ENCODE measurements around the gene CHAT. TPM values are rescaled to one million over a fixed set of nuclear protein-coding genes. Genes with fewer than 3 reads are reported as not detected.

Gene CHAT
- polyA plus RNA-seq, 2 of the 4 experiments (the other 2 are of a cell fraction) = not detected

DNA sequence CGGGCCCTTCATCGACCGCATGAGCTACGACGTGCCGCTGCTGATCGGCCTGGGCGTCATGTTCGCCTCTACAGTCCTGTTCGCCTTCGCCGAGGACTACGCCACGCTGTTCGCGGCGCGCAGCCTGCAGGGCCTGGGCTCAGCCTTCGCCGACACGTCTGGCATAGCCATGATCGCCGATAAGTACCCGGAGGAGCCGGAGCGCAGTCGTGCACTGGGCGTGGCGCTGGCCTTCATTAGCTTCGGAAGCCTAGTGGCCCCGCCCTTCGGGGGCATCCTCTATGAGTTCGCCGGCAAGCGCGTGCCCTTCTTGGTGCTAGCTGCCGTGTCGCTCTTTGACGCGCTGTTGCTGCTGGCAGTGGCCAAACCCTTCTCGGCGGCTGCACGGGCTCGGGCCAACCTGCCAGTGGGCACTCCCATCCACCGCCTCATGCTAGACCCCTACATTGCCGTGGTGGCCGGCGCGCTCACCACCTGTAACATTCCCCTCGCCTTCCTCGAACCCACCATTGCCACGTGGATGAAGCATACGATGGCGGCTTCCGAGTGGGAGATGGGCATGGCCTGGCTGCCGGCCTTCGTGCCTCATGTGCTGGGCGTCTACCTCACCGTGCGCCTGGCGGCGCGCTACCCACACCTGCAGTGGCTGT is 2.5 kb upstream of the CHAT start:
- H3K4me2 ChIP-seq = no peak overlapping the region
- ChIA-PET CTCF (no interaction called here), POLR2A (no interaction called here)
- no peak for ATAC-seq
- H3K9me3 ChIP-seq = no peaks in the 10 kb centered on the region
- 91% methylated on average over 48 of the region's 63 CpGs for WGBS (ENCODE audit: missing lambda C conversion rate)
- no peak for FAIRE-seq
- no peak overlapping the region for H3K4me3 ChIP-seq
- DNase-seq (ENCODE audit: low read depth in 1 of 2, low spot score in 1 of 2) = no peak
- TF ChIP-seq SREBF2 (IDR thresholded peaks at IDR 0.05) (no peak), MYC (IDR thresholded peaks at IDR 0.05; ENCODE audit: borderline replicate concordance, low read length) (no peak), EHMT2 (IDR thresholded peaks at IDR 0.05; ENCODE audit: low read depth) (no peak), FOSL2 (IDR thresholded peaks at IDR 0.05) (no peak), FOSL2 (CRISPR knock-in tag; IDR thresholded peaks at IDR 0.05) (no peak), CBX8 (IDR thresholded peaks at IDR 0.05) (no peak), POLR2AphosphoS2 (conservative IDR thresholded peaks at IDR 0.05; ENCODE audit: low read length) (no peak), ZSCAN20 (CRISPR knock-in tag; IDR thresholded peaks at IDR 0.05) (no peak), EHF (CRISPR knock-in tag; IDR thresholded peaks at IDR 0.05) (no peak), CBX2 (IDR thresholded peaks at IDR 0.05; ENCODE audit: borderline replicate concordance, low read depth) (no peak), FOXS1 (CRISPR knock-in tag; IDR thresholded peaks at IDR 0.05) (no peak), ESRRA (IDR thresholded peaks at IDR 0.05; ENCODE audit: borderline replicate concordance, low read length) (no peak), MAZ (IDR thresholded peaks at IDR 0.05; ENCODE audit: borderline replicate concordance, low read depth, low read length) (no peak), ZFP36 (IDR thresholded peaks at IDR 0.05; ENCODE audit: borderline replicate concordance, partially characterized antibody) (no peak), NPAS2 (CRISPR knock-in tag; IDR thresholded peaks at IDR 0.05; ENCODE audit: borderline replicate concordance) (no peak)
- TF ChIP-seq, protein P1, sequence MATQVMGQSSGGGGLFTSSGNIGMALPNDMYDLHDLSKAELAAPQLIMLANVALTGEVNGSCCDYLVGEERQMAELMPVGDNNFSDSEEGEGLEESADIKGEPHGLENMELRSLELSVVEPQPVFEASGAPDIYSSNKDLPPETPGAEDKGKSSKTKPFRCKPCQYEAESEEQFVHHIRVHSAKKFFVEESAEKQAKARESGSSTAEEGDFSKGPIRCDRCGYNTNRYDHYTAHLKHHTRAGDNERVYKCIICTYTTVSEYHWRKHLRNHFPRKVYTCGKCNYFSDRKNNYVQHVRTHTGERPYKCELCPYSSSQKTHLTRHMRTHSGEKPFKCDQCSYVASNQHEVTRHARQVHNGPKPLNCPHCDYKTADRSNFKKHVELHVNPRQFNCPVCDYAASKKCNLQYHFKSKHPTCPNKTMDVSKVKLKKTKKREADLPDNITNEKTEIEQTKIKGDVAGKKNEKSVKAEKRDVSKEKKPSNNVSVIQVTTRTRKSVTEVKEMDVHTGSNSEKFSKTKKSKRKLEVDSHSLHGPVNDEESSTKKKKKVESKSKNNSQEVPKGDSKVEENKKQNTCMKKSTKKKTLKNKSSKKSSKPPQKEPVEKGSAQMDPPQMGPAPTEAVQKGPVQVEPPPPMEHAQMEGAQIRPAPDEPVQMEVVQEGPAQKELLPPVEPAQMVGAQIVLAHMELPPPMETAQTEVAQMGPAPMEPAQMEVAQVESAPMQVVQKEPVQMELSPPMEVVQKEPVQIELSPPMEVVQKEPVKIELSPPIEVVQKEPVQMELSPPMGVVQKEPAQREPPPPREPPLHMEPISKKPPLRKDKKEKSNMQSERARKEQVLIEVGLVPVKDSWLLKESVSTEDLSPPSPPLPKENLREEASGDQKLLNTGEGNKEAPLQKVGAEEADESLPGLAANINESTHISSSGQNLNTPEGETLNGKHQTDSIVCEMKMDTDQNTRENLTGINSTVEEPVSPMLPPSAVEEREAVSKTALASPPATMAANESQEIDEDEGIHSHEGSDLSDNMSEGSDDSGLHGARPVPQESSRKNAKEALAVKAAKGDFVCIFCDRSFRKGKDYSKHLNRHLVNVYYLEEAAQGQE (IDR thresholded peaks at IDR 0.05) = no peak
- TF ChIP-seq, protein P2, sequence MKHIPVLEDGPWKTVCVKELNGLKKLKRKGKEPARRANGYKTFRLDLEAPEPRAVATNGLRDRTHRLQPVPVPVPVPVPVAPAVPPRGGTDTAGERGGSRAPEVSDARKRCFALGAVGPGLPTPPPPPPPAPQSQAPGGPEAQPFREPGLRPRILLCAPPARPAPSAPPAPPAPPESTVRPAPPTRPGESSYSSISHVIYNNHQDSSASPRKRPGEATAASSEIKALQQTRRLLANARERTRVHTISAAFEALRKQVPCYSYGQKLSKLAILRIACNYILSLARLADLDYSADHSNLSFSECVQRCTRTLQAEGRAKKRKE (CRISPR knock-in tag; IDR thresholded peaks at IDR 0.05; ENCODE audit: low read depth) = no peak
- TF ChIP-seq, protein P3, sequence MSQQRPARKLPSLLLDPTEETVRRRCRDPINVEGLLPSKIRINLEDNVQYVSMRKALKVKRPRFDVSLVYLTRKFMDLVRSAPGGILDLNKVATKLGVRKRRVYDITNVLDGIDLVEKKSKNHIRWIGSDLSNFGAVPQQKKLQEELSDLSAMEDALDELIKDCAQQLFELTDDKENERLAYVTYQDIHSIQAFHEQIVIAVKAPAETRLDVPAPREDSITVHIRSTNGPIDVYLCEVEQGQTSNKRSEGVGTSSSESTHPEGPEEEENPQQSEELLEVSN (IDR thresholded peaks at IDR 0.05; ENCODE audit: borderline replicate concordance, low read depth) = no peak
- TF ChIP-seq, protein P4, sequence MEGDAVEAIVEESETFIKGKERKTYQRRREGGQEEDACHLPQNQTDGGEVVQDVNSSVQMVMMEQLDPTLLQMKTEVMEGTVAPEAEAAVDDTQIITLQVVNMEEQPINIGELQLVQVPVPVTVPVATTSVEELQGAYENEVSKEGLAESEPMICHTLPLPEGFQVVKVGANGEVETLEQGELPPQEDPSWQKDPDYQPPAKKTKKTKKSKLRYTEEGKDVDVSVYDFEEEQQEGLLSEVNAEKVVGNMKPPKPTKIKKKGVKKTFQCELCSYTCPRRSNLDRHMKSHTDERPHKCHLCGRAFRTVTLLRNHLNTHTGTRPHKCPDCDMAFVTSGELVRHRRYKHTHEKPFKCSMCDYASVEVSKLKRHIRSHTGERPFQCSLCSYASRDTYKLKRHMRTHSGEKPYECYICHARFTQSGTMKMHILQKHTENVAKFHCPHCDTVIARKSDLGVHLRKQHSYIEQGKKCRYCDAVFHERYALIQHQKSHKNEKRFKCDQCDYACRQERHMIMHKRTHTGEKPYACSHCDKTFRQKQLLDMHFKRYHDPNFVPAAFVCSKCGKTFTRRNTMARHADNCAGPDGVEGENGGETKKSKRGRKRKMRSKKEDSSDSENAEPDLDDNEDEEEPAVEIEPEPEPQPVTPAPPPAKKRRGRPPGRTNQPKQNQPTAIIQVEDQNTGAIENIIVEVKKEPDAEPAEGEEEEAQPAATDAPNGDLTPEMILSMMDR (IDR thresholded peaks at IDR 0.05) = no peak
- H3K27ac ChIP-seq = no peak overlapping the region
- no peaks in the 10 kb centered on the region; the same call in 2 of the 3 replicates for H3K4me1 ChIP-seq

Data from A549 (cell line).